Gastroesophageal sphincter (tissue), 4 donors: ENCODE data around the gene EVPL. TPM values are rescaled to one million over a fixed set of nuclear protein-coding genes. Genes with fewer than 3 reads are reported as not detected.

Experiments
- ATAC-seq: fragments of 150-250 bp; one replicate; pipeline ENCODE4 v1.9.1; 2016; ENCODE audit warnings: mild to moderate bottlenecking, moderate library complexity
- H3K27ac ChIP-seq, 4 donors: fragments of 200-600 bp; sonication (generic) in 3 of 4; 1 replicate in 3 of 4; 2 replicates in 1 of 4; pipeline ENCODE4 v1.5.1; 2016 to 2019
- H3K27me3 ChIP-seq: fragments of 200-600 bp; sonication (generic); one replicate; pipeline ENCODE4 v1.5.1; 2019
- H3K36me3 ChIP-seq, 2 donors: fragments of 200-600 bp; sonication (generic); one replicate each; pipeline ENCODE4 v1.5.1; 2019; ENCODE audit warnings: control low read depth in 1 of 2
- H3K4me1 ChIP-seq, 3 donors: fragments of 200-600 bp; sonication (generic); 1 replicate in 2 of 3; 2 replicates in 1 of 3; pipeline ENCODE4 v1.5.1; 2016 to 2019; ENCODE audit warnings: control low read depth in 2 of 3
- H3K4me3 ChIP-seq, 2 donors: fragments of 200-600 bp; sonication (generic); one replicate each; pipeline ENCODE4 v1.5.1; 2019; ENCODE audit warnings: mild to moderate bottlenecking in 1 of 2, moderate library complexity in 1 of 2
- H3K9me3 ChIP-seq, 3 donors: fragments of 200-600 bp; sonication (generic); one replicate each; pipeline ENCODE4 v1.5.1; 2017 to 2019; ENCODE audit warnings: control low read depth in 2 of 3
- EP300 ChIP-seq: sonication (generic); formaldehyde crosslinking; IDR thresholded peaks from one replicate; pipeline ENCODE4 v1.6.1; 2017; ENCODE audit warnings: antibody characterized with exemption, mild to moderate bottlenecking
- POLR2A ChIP-seq, 2 donors: fragments of 450-650 bp; IDR thresholded peaks; one replicate each; pipeline ENCODE4 v1.6.1; 2017; ENCODE audit warnings: antibody characterized with exemption in 2 of 2, mild to moderate bottlenecking in 2 of 2, moderate library complexity in 1 of 2
- POLR2AphosphoS5 ChIP-seq: sonication (generic); formaldehyde crosslinking; IDR thresholded peaks from one replicate; pipeline ENCODE4 v1.6.1; 2017; ENCODE audit warnings: antibody characterized with exemption
- whole genome bisulfite sequencing, 2 donors: methylation state at CpG; one replicate each; pipeline ENCODE4 v1.1.5; 2018; ENCODE audit warnings: low coverage in 1 of 2; 5-methylcytosine and 5-hydroxymethylcytosine counted together
- total RNA-seq, 4 donors: library from RNA; depleted of rRNA; stranded (reverse); fragments of >200 nt; gene quantifications; one replicate each; pipeline ENCODE4 v1.1.0, GENCODE V29; 2016
- TF ChIP-seq, protein P1 (sequence below), 4 experiments: fragments of 200-600 bp in 2 of 4; fragments of 450-650 bp in 2 of 4; sonication (generic) in 1 of 4; IDR thresholded peaks; one replicate each; pipeline ENCODE4 v1.5.1; 2017 to 2019; ENCODE audit warnings: antibody characterized with exemption in 4 of 4, mild to moderate bottlenecking in 2 of 4, moderate library complexity in 2 of 4

Gene EVPL
- total RNA-seq, 4 donors from 2014 or later: 1.3 to 6.1 (median 3.1) TPM

DNA sequence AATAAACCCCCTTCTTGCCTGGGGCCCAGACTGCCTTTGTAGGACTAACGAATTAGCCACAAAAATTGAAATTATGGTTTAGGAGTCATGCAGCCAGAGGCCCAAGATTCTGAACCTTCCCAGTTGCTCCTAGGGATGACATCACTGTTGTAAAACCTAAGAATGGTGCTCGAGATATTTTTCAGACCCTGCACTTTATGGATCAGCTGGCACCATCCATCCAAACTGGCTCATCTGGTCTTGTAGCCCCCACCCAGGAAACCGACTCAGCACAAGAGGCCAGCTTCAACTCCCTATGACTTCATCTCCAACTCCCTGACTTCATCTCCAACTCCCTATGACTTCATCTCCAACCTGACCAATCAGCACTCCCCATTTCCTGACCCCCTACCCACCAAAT lies 10.9 kb upstream of the EVPL start:
- Histone ChIP-seq H3K36me3 (peaks cover 3 to 54% of the 10 kb centered on the region in 2 donors), H3K4me1 (peaks cover 0 to 19% (median 11%) of the 10 kb centered on the region in 3 donors), H3K27ac (peak overlapping the region in 3 of 4 donors; percentile 0 to 75 (median 69)), H3K9me3 (no peaks in the 10 kb centered on the region), H3K27me3 (no peaks in the 10 kb centered on the region), H3K4me3 (no peak overlapping the region)
- no peak for ATAC-seq
- 71 to 73% methylated on average over 2 to 3 of the region's 3 CpGs for WGBS, 2 donors
- TF ChIP-seq EP300 (no peak), POLR2AphosphoS5 (no peak)
- TF ChIP-seq, protein P1, sequence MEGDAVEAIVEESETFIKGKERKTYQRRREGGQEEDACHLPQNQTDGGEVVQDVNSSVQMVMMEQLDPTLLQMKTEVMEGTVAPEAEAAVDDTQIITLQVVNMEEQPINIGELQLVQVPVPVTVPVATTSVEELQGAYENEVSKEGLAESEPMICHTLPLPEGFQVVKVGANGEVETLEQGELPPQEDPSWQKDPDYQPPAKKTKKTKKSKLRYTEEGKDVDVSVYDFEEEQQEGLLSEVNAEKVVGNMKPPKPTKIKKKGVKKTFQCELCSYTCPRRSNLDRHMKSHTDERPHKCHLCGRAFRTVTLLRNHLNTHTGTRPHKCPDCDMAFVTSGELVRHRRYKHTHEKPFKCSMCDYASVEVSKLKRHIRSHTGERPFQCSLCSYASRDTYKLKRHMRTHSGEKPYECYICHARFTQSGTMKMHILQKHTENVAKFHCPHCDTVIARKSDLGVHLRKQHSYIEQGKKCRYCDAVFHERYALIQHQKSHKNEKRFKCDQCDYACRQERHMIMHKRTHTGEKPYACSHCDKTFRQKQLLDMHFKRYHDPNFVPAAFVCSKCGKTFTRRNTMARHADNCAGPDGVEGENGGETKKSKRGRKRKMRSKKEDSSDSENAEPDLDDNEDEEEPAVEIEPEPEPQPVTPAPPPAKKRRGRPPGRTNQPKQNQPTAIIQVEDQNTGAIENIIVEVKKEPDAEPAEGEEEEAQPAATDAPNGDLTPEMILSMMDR (IDR thresholded peaks at IDR 0.05): no peak

DNA sequence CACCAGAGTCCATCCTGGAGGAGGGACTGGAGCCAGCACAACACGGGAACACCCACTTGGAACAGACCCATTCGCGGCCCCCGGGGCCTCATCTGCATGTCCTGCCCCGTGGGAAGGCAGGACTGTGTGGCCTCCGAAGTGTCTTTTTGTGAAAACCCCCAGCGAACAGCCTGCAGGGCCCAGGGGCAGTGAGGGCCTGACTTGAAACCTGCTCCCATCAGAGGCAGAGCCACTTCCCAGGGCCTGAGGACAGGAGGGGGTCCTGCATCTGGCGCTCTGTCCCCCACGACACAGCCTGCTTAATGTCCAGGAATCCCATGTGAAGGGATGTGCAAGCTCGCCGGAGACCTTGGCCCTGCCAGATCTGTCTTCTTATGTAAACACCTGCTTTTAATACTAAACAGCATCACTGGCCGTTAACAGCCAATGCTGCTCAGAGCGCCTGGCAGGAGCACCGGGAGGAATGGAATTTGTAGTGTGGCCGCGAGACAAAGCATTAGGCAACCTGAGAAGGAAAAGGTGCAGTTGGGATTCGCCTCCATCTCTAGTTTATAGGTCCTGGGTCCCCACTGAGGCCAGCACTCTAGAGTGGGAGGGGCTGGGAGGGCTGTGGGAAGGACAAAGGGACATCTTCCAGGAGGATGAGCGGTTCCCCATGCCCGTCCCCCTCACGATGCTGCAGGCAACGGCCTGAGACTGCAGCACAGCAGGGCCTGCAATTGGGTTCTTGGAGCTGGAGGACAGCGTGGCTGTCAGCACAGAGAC lies 9.6 kb upstream of the EVPL start:
- peak overlapping the region in 3 of 4 donors; percentile 69 to 75 (median 73) for H3K27ac ChIP-seq

DNA sequence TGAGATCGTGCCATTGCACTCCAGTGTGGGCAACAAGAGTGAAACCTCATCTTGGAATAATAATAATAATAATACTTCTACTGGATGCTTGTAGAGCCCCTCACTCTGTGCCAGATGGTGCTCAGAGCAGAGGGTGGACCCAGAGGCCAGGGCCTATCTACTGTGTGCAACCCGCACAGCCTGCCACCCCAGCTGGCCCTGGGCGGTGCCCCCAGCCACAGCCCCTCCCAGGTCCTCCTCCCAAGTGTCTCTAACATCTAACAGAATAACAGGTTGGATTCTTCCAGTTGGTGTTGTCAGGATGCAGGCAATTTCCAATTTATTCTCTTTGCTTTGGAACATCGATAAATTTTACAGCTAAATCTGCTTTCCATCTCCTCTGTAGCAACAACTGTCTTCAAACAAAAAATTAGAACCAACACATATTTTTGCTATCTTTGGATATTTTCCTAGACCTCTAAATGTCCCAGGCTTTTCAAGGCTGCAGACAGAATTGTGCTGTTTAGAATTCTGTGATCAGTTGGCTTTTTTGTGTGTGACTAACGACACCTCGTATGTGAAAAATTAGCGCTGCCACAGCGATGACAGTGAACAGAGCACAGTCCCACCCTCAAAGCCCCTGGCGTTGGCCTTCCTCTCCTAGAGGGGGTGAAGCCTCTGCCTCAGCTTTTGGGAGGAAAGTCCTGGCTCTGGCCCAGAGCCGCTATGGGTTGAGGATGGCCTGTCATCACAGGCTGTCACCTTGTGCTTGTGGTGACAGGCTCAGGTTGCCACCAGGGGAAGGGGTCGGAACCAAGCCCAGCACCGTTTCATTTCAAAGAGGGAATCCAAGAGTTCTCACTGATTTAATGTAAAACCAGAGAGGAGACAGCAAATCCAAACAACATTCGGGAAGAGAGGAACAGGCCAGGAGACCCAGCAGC lies 7.6 kb upstream of the EVPL start:
- H3K27ac ChIP-seq: peak overlapping the region in 1 of 4 donors; percentile 35
- no peaks in the 10 kb centered on the region for H3K27me3 ChIP-seq
- H3K9me3 ChIP-seq: no peaks in the 10 kb centered on the region
- H3K4me3 ChIP-seq: no peak overlapping the region
- 30 to 43% methylated on average over 5 to 7 of the region's 13 CpGs for WGBS, 2 donors
- H3K36me3 ChIP-seq: peaks cover 0 to 21% of the 10 kb centered on the region in 2 donors
- TF ChIP-seq POLR2A (IDR thresholded peaks at IDR 0.05) (no peak), EP300 (no peak), POLR2AphosphoS5 (no peak)
- TF ChIP-seq, protein P1 (IDR thresholded peaks at IDR 0.05): no peak
- ATAC-seq: no peak
- H3K4me1 ChIP-seq: peaks cover 0 to 19% (median 11%) of the 10 kb centered on the region in 3 donors

More for the DNA sequence above, 9.6 kb upstream of the EVPL start:
- 0 to 28% methylated on average over 1 to 7 of the region's 22 CpGs for WGBS, 2 donors
- no peaks in the 10 kb centered on the region for H3K27me3 ChIP-seq
- H3K9me3 ChIP-seq: no peaks in the 10 kb centered on the region
- H3K36me3 ChIP-seq: peaks cover 0 to 41% of the 10 kb centered on the region in 2 donors
- H3K4me3 ChIP-seq: no peak overlapping the region
- peaks cover 0 to 19% (median 11%) of the 10 kb centered on the region in 3 donors for H3K4me1 ChIP-seq
- no peak for TF ChIP-seq POLR2A (IDR thresholded peaks at IDR 0.05)
- TF ChIP-seq POLR2AphosphoS5: peak; percentile 86
- peak; percentile 69 for ATAC-seq

DNA sequence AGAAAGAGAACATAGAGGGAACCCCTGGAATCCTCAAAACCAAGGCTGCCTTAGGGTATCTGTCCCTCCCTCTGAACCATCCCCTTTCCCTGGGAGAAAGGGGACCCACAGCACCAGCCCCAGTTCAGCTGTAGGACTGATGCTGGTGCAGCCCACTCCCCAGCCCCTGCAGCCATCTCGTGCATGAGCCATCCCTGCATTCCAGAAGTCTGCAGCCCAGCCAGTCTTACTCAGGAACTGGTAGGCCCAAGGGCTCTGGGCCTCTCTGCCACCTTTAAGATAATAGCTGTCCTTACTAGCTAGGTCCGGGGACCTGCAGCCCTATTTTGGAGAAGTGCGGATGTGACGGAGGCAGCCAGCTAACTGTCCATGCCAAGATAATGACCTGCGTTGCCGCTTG lies 6.0 kb upstream of the EVPL start:
- H3K27me3 ChIP-seq: no peaks in the 10 kb centered on the region
- peaks cover 0 to 19% (median 11%) of the 10 kb centered on the region in 3 donors for H3K4me1 ChIP-seq
- ATAC-seq: no peak
- no peak overlapping the region for H3K27ac ChIP-seq
- TF ChIP-seq EP300 (no peak), POLR2A (IDR thresholded peaks at IDR 0.05) (no peak), POLR2AphosphoS5 (no peak)
- TF ChIP-seq, protein P1 (IDR thresholded peaks at IDR 0.05): no peak
- no peak overlapping the region for H3K4me3 ChIP-seq
- peaks cover 0 to 5% of the 10 kb centered on the region in 2 donors for H3K36me3 ChIP-seq
- WGBS, 2 donors: no CpG with 5 or more reads among the region's 6 CpGs
- no peaks in the 10 kb centered on the region for H3K9me3 ChIP-seq

DNA sequence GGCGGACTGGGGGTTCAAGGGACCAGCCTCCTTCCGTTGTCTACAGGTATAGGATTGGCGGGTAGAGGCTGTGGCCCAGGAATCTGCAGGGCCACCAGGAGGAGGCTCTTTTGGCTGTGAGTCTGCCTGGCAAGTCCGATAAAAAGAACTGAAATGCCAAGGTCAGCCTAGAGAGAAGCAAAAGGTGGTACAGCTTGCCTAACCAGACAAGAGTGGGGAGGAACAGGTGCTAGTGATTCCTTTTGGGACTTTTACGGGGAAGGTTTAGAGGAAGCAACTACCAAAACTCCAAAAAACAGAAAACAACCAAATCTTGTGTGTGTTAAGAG lies 5.6 kb upstream of the EVPL start:
- Histone ChIP-seq H3K4me1 (peaks cover 0 to 19% (median 11%) of the 10 kb centered on the region in 3 donors), H3K27ac (no peak overlapping the region), H3K36me3 (peaks cover 0 to 1% of the 10 kb centered on the region in 2 donors), H3K27me3 (no peaks in the 10 kb centered on the region), H3K9me3 (no peaks in the 10 kb centered on the region), H3K4me3 (no peak overlapping the region)
- ATAC-seq: no peak
- 100% methylated on average over 3 of the region's 5 CpGs; no CpG with 5 or more reads in 1 of the 2 donors for WGBS, 2 donors
- TF ChIP-seq, protein P1 (IDR thresholded peaks at IDR 0.05): no peak
- TF ChIP-seq POLR2AphosphoS5: no peak
- TF ChIP-seq EP300: no peak
- no peak for TF ChIP-seq POLR2A (IDR thresholded peaks at IDR 0.05)
